ENCODE data around the gene TP53TG5. TPM values are rescaled to one million over a fixed set of nuclear protein-coding genes. Genes with fewer than 3 reads are reported as not detected.

Gene TP53TG5
- total RNA-seq, 1 donor from 2014 or later: 0.80 TPM

DNA sequence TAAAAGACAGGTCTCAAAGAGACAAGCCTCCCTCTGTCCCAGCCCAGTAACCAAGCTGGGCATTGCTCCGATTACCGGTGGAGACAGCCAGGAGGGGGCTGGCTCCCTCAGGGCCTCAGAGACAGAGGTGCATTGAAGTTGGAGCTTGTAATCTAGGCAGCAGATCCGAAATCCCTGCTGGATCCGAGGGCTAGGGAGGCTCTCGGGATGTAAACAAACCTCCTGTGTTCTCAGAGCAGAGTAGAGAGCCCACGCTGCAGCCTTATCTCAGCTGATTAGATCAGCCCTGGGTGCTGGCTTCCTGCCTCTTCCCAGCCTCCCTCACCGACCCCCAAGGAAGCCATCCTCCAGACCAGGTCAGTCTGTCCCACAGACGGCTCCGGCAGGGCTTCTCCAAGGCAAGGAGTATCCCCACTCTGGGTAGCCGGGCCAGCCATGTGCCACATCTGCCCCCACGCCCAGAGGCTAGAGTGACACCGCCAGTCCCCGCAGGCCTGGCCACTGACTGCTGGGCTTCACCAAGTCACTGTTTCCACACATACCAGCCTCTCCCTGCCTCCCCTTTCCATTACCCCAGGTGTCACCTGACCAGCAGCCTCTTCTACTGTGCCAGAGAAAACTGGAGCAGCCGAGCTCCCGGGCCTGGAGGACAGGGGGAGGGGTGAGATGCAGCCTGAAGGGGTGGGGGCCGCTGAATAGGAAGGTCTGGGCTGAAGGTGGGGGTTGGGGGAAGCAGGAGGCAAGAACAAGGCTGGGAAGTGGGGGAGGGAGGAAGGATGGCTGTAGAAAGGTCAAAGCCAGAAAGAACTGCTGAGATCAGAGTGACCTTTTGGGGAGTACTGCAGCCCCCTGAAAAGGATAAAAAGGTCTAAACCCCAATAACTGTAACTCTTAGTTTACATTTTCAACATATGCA is 35.9 kb downstream of the TP53TG5 start:
- Histone ChIP-seq H3K27me3 (ENCODE audit: low read depth) (no peaks in the 10 kb centered on the region), H3K4me3 (peak overlapping the region; percentile 85), H3K4me1 (peaks cover 100% of the 10 kb centered on the region), H3K9me3 (replicated peaks) (no peaks in the 10 kb centered on the region), H3K27ac (replicated peaks) (peak overlapping the region; percentile 94), H3K36me3 (peaks cover 9% of the 10 kb centered on the region)
- peak; percentile 73 for DNase-seq
- intact Hi-C loops (cut with micrococcal nuclease): no loop called here
- TF ChIP-seq, protein P1, sequence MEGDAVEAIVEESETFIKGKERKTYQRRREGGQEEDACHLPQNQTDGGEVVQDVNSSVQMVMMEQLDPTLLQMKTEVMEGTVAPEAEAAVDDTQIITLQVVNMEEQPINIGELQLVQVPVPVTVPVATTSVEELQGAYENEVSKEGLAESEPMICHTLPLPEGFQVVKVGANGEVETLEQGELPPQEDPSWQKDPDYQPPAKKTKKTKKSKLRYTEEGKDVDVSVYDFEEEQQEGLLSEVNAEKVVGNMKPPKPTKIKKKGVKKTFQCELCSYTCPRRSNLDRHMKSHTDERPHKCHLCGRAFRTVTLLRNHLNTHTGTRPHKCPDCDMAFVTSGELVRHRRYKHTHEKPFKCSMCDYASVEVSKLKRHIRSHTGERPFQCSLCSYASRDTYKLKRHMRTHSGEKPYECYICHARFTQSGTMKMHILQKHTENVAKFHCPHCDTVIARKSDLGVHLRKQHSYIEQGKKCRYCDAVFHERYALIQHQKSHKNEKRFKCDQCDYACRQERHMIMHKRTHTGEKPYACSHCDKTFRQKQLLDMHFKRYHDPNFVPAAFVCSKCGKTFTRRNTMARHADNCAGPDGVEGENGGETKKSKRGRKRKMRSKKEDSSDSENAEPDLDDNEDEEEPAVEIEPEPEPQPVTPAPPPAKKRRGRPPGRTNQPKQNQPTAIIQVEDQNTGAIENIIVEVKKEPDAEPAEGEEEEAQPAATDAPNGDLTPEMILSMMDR (IDR thresholded peaks at IDR 0.05; ENCODE audit: borderline replicate concordance): no peak

DNA sequence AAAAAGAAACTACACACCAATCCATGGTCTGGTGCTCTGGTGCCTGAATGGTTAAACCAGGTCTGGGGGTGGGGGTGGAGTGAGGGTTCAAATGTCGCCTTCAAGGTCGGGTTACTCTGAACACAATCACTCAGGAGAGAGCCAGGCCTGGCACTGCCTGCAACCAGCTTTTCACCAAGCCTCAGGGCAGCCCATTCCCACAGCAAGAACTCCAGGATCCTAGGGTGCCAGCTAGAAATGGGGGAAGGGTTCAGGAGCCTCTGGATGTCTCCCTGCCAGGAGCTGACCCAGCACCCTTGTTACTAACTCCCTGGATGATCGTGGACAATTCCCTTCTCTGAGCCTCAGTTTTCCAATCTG is 36.6 kb downstream of the TP53TG5 start:
- peak overlapping the region; percentile 94 for H3K27ac ChIP-seq (replicated peaks)
- H3K36me3 ChIP-seq: peaks cover 9% of the 10 kb centered on the region
- TF ChIP-seq, protein P1 (IDR thresholded peaks at IDR 0.05; ENCODE audit: borderline replicate concordance): no peak
- H3K4me1 ChIP-seq: peaks cover 100% of the 10 kb centered on the region
- H3K9me3 ChIP-seq (replicated peaks): no peaks in the 10 kb centered on the region
- intact Hi-C loops (cut with micrococcal nuclease): no loop called here
- no peak for DNase-seq
- no peaks in the 10 kb centered on the region for H3K27me3 ChIP-seq (ENCODE audit: low read depth)
- peak overlapping the region; percentile 55 for H3K4me3 ChIP-seq

DNA sequence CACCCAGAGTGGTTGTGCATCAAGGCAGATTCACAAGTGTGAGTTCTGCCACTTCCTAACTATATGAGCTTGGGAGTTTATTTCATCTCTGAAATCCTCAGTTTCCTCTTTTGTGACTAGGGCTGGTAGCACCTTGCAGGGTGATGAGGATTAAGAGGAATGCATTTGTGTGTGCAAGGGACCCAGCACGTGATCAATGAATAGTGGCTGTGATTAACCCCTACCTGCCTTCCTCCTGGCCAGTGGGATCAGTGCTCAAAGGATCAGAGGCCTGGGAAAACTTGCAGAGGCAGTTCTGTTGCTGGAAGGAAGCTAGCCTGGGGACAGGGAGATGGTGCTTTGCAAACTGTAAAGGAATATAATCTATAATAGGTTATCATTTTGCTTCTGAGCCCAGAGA is 37.2 kb downstream of the TP53TG5 start:
- TF ChIP-seq, protein P1 (IDR thresholded peaks at IDR 0.05; ENCODE audit: borderline replicate concordance): no peak
- Histone ChIP-seq H3K27me3 (ENCODE audit: low read depth) (no peaks in the 10 kb centered on the region), H3K36me3 (peaks cover 9% of the 10 kb centered on the region), H3K9me3 (replicated peaks) (no peaks in the 10 kb centered on the region), H3K27ac (replicated peaks) (peak overlapping the region; percentile 94), H3K4me1 (peaks cover 100% of the 10 kb centered on the region), H3K4me3 (peak overlapping the region; percentile 55)
- intact Hi-C loops (cut with micrococcal nuclease): no loop called here
- no peak for DNase-seq

DNA sequence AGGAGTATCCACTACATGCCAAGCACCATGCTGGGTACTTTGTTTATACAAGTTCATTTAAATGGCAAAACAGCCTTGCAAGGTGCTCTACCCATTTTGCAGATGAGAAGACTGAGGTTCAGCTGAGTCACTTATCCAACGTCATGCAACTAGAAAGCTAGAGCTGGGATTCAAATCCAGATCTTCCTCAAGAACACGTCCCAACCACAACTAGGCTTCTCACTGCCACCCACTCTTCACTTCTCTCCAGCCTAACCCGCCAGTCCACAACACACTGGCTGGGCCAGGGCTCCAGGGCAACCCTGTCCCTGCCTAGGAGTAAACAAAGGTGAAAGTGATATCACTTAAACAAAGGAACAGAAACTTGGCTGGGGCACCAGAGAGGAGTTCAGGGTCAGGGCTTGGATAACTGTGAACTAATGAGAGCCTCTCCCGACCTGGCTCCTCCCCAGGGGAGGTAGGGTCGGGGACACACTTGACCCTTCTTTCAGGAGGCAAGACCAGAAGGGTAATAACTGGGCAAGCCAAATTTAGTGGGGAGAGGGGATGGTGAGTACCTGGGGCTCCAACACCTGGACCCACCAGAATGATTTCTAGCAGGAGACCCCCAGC is 37.8 kb downstream of the TP53TG5 start:
- peak overlapping the region; percentile 94 for H3K27ac ChIP-seq (replicated peaks)
- H3K36me3 ChIP-seq: peaks cover 15% of the 10 kb centered on the region
- no peaks in the 10 kb centered on the region for H3K27me3 ChIP-seq (ENCODE audit: low read depth)
- H3K4me3 ChIP-seq: peak overlapping the region; percentile 55
- TF ChIP-seq, protein P1 (IDR thresholded peaks at IDR 0.05; ENCODE audit: borderline replicate concordance): no peak
- peaks cover 99% of the 10 kb centered on the region for H3K4me1 ChIP-seq
- peak; percentile 46 for DNase-seq
- H3K9me3 ChIP-seq (replicated peaks): no peaks in the 10 kb centered on the region
- intact Hi-C loops (cut with micrococcal nuclease): no loop called here

DNA sequence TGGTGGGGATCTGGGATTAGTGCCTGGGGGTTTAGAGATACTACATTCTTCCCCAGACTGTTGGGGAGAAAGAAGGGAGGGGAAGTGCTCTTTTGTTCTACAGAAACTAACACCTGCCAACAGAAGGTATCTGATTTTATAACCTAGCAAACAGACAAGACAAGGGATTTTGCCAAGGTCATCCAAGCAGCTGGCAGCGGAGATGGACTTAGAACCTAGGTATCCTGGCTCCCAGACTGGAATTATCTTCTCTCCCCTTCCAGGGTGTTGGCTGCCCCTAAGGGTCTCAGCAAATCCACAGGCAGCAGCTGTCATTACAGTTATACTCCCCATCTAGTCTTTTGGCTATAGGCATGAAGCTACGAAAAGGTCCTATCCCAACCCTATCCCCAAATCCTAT is 38.3 kb downstream of the TP53TG5 start:
- Histone ChIP-seq H3K4me1 (peaks cover 93% of the 10 kb centered on the region), H3K9me3 (replicated peaks) (no peaks in the 10 kb centered on the region), H3K27me3 (ENCODE audit: low read depth) (no peaks in the 10 kb centered on the region), H3K27ac (replicated peaks) (peak overlapping the region; percentile 94), H3K36me3 (peaks cover 20% of the 10 kb centered on the region), H3K4me3 (no peak overlapping the region)
- no peak for DNase-seq
- intact Hi-C loops (cut with micrococcal nuclease): no loop called here
- TF ChIP-seq, protein P1 (IDR thresholded peaks at IDR 0.05; ENCODE audit: borderline replicate concordance): no peak

All from left ventricle myocardium inferior (tissue), 1 donor.